Measurements from ENCODE around the gene PCCA. TPM values are rescaled to one million over a fixed set of nuclear protein-coding genes. Genes with fewer than 3 reads are reported as not detected.

PCCA gene
- total and polyA plus RNA-seq, 2 donors (not counting 3 experiments of a cell fraction or from before 2014, with no cell fraction given): 5.7 to 20.2 TPM

DNA sequence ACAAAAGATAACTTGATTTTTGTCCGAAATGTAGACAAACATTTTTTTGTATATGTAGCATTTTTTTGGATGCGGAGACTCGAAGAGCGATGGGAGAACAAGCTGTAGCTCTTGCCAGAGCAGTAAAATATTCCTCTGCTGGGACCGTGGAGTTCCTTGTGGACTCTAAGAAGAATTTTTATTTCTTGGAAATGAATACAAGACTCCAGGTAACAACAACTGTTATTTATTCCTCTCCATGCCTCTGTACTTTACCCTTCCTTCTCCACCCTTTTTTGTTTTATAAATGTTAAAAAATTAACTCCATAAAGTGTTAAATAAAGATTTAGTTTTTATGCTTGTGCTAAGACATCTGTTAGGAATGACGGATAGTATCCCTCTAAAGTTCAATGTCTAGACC, 184.2 kb downstream of the PCCA start:
- Histone ChIP-seq H3K79me2 (ENCODE audit: control insufficient read depth, insufficient read depth, low read length) (no peaks in the 10 kb centered on the region), H3K4me3 (replicated peaks in 1 of 3; ENCODE audit: insufficient read depth in 1 of 3, low read depth in 1 of 3, low read length in 3 of 3) (no peak overlapping the region), H3K9ac (replicated peaks; ENCODE audit: extremely low read depth, insufficient read depth, low read length) (no peak overlapping the region), H3K27me3 (ENCODE audit: control insufficient read depth in 2 of 2, insufficient read depth in 2 of 2, low read length in 2 of 2) (no peaks in the 10 kb centered on the region), H4K20me1 (replicated peaks; ENCODE audit: control insufficient read depth, extremely low read depth, insufficient read depth, low read length) (no peaks in the 10 kb centered on the region), H3K27ac (ENCODE audit: insufficient read depth, low read depth, low read length) (no peak overlapping the region), H2AFZ (ENCODE audit: low read depth, low read length) (no peak overlapping the region), H3K4me1 (ENCODE audit: control insufficient read depth, extremely low read depth, insufficient read depth, low read length) (peaks cover 9% of the 10 kb centered on the region), H3K36me3 (ENCODE audit: control insufficient read depth in 2 of 2, extremely low read depth in 1 of 2, insufficient read depth in 2 of 2, low read length in 2 of 2) (no peaks in the 10 kb centered on the region), H3K4me2 (ENCODE audit: insufficient read depth, low read length) (no peak overlapping the region), H3K9me3 (replicated peaks; ENCODE audit: control insufficient read depth, insufficient read depth, low read length) (no peaks in the 10 kb centered on the region), H3K9me1 (replicated peaks; ENCODE audit: control insufficient read depth, extremely low read depth, insufficient read depth, low read length) (no peaks in the 10 kb centered on the region)
- ChIA-PET POLR2A (no interaction called here), CTCF (no interaction called here)
- intact Hi-C loops (cut with micrococcal nuclease) (no loop called here), dilution Hi-C loops (cut with MboI; ENCODE audit: extremely low pct_ligation_motif_present, low sequenced_read_pairs) (no loop called here)
- DNase-seq (ENCODE audit: low read depth, low spot score): no peak
- no TSS peak for BruUV-seq (replicated peaks)
- TF ChIP-seq GATA2 (IDR thresholded peaks at IDR 0.05; ENCODE audit: insufficient read depth, insufficient read length, low read depth, low read length) (no peak), MYC (IDR thresholded peaks at IDR 0.05; ENCODE audit: low read depth, low read length) (no peak), POLR2AphosphoS5 (IDR thresholded peaks at IDR 0.05; ENCODE audit: insufficient read depth, low read depth, low read length) (no peak), FOS (IDR thresholded peaks at IDR 0.05; ENCODE audit: borderline replicate concordance, insufficient read depth, low read length) (no peak), POLR2A (IDR thresholded peaks at IDR 0.05; ENCODE audit: low read depth, low read length) (no peak), JUN (IDR thresholded peaks at IDR 0.05; ENCODE audit: borderline replicate concordance, insufficient read depth, insufficient read length, low read depth) (no peak), EZH2 (IDR thresholded peaks at IDR 0.05; ENCODE audit: borderline replicate concordance, low read depth, low read length, severe bottlenecking) (no peak)
- TF ChIP-seq, protein P1, sequence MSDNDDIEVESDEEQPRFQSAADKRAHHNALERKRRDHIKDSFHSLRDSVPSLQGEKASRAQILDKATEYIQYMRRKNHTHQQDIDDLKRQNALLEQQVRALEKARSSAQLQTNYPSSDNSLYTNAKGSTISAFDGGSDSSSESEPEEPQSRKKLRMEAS (IDR thresholded peaks at IDR 0.05; ENCODE audit: insufficient read depth, insufficient read length): no peak
- TF ChIP-seq, protein P2, sequence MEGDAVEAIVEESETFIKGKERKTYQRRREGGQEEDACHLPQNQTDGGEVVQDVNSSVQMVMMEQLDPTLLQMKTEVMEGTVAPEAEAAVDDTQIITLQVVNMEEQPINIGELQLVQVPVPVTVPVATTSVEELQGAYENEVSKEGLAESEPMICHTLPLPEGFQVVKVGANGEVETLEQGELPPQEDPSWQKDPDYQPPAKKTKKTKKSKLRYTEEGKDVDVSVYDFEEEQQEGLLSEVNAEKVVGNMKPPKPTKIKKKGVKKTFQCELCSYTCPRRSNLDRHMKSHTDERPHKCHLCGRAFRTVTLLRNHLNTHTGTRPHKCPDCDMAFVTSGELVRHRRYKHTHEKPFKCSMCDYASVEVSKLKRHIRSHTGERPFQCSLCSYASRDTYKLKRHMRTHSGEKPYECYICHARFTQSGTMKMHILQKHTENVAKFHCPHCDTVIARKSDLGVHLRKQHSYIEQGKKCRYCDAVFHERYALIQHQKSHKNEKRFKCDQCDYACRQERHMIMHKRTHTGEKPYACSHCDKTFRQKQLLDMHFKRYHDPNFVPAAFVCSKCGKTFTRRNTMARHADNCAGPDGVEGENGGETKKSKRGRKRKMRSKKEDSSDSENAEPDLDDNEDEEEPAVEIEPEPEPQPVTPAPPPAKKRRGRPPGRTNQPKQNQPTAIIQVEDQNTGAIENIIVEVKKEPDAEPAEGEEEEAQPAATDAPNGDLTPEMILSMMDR (IDR thresholded peaks at IDR 0.05; ENCODE audit: extremely low read depth in 1 of 2, insufficient read depth in 1 of 2, low read depth in 1 of 2, low read length in 2 of 2): no peak
- no peak for FAIRE-seq
